MCF 10A (cell line): ENCODE measurements around the gene IPO9. TPM values are rescaled to one million over a fixed set of nuclear protein-coding genes. Genes with fewer than 3 reads are reported as not detected.

Source experiments
- BruUV-seq: library from RNA; stranded (reverse); fragments of 400-500 nt; replicated peaks from 2 replicates; lab custom pipeline; 2021; lab: Mats Ljungman, UMichigan
- CTCF ChIA-PET: fragments of 300-600 bp; sonication (Branson Sonifier 250); formaldehyde crosslinking; extraction: SDS; loops from one replicate; lab custom pipeline; 2021; ENCODE audit warnings: antibody characterized with exemption, inconsistent platforms; lab: Yijun Ruan, JAX
- POLR2A ChIA-PET: fragments of 300-600, 350-650 bp; sonication (Branson Sonifier 250); formaldehyde crosslinking; extraction: SDS; loops from one replicate; lab custom pipeline; 2020; ENCODE audit warnings: antibody characterized with exemption, inconsistent platforms; lab: Yijun Ruan, JAX
- DNase-seq: peaks from one replicate; pipeline ENCODE4 v3.0.0-alpha.2; 2018; ENCODE audit not compliant: unreplicated experiment
- H3K27ac Mint-ChIP-seq: one replicate; pipeline ENCODE4 v1.8.0; 2022; ENCODE audit warnings: mild to moderate bottlenecking, low read depth, mixed read lengths; ENCODE audit not compliant: unreplicated experiment
- H3K27me3 Mint-ChIP-seq: one replicate; pipeline ENCODE4 v1.8.0; 2022; ENCODE audit warnings: mixed read lengths; ENCODE audit not compliant: insufficient read depth, unreplicated experiment
- H3K36me3 Mint-ChIP-seq: one replicate; pipeline ENCODE4 v1.8.0; 2022; ENCODE audit warnings: mild to moderate bottlenecking, moderate library complexity, mixed read lengths; ENCODE audit not compliant: insufficient read depth, unreplicated experiment
- H3K4me1 Mint-ChIP-seq: one replicate; pipeline ENCODE4 v1.8.0; 2022; ENCODE audit warnings: mixed read lengths; ENCODE audit not compliant: insufficient read depth, unreplicated experiment
- H3K4me3 Mint-ChIP-seq: one replicate; pipeline ENCODE4 v1.8.0; 2022; ENCODE audit warnings: mild to moderate bottlenecking, moderate library complexity, mixed read lengths; ENCODE audit not compliant: unreplicated experiment
- H3K9me3 Mint-ChIP-seq: one replicate; pipeline ENCODE4 v1.8.0; 2022; ENCODE audit warnings: mixed read lengths; ENCODE audit not compliant: unreplicated experiment
- CTCF ChIP-seq: fragments of 200-600 bp; IDR thresholded peaks from one replicate; pipeline ENCODE4 v1.8.0; 2022; ENCODE audit warnings: antibody characterized with exemption, mild to moderate bottlenecking; ENCODE audit not compliant: unreplicated experiment
- intact Hi-C: fragments of 100-400 bp; cut with micrococcal nuclease; formaldehyde crosslinking; loops from 2 replicates; pipeline ENCODE4 v1.14.1; 2022
- total RNA-seq: library from RNA; stranded (reverse); gene quantifications from 2 replicates; pipeline ENCODE4 v1.2.3, GENCODE V29; 2022

The IPO9 gene
- total RNA-seq, 1 experiment from 2014 or later = 117 TPM

GRCh38 chr1:201876148-201876818, 47.3 kb downstream of the IPO9 start:
- no peaks in the 10 kb centered on the region for H3K27me3 Mint-ChIP-seq
- no peak for DNase-seq
- peak; percentile 44 for TF ChIP-seq CTCF
- BruUV-seq = TSS peak; percentile 11
- ChIA-PET CTCF (interaction anchor here (0.6 to 12.1 kb wide), 14 partner anchors 8 to 375 kb away, joined by 3 to 160 read pairs (median 6); no protein-coding TSS in a partner anchor), POLR2A (no interaction called here)
- H3K27ac Mint-ChIP-seq = peak overlapping the region; percentile 20
- H3K36me3 Mint-ChIP-seq = peaks cover 71% of the 10 kb centered on the region
- no peak overlapping the region for H3K4me3 Mint-ChIP-seq
- intact Hi-C loops = loop anchor here (1.0 to 5.0 kb wide), 3 partner anchors 47 to 345 kb away; partner anchors contain the start of gene IPO9
- H3K9me3 Mint-ChIP-seq = no peaks in the 10 kb centered on the region
- H3K4me1 Mint-ChIP-seq = peaks cover 6% of the 10 kb centered on the region

GRCh38 chr1:201877877-201878401, 49.0 kb downstream of the IPO9 start:
- H3K9me3 Mint-ChIP-seq = no peaks in the 10 kb centered on the region
- no TSS peak for BruUV-seq
- ChIA-PET CTCF (interaction anchor here (0.6 to 12.1 kb wide), 44 partner anchors 9 to 1911 kb away, joined by 3 to 160 read pairs (median 4); no protein-coding TSS in a partner anchor), POLR2A (interaction anchor here (0.6 to 2.5 kb wide), 14 partner anchors 9 to 167 kb away, joined by 3 to 15 read pairs (median 4); partner anchors contain the start of genes RNPEP and TIMM17A)
- peaks cover 21% of the 10 kb centered on the region for H3K4me1 Mint-ChIP-seq
- intact Hi-C loops = loop anchor here (1.0 to 5.0 kb wide), 3 partner anchors 18 to 239 kb away; no protein-coding TSS in a partner anchor
- peaks cover 55% of the 10 kb centered on the region for H3K36me3 Mint-ChIP-seq
- no peak overlapping the region for H3K4me3 Mint-ChIP-seq
- H3K27ac Mint-ChIP-seq = no peak overlapping the region
- DNase-seq = peak; percentile 85
- no peaks in the 10 kb centered on the region for H3K27me3 Mint-ChIP-seq
- peak; percentile 93 for TF ChIP-seq CTCF

- no peak for DNase-seq
- ChIA-PET CTCF (interaction anchor here (0.7 to 12.1 kb wide), 26 partner anchors 9 to 1257 kb away, joined by 3 to 162 read pairs (median 4); partner anchors contain the start of genes ELF3 and TIMM17A), POLR2A (interaction anchor here (0.7 to 6.1 kb wide), 15 partner anchors 8 to 1127 kb away, joined by 3 to 69 read pairs (median 4); partner anchors contain the start of genes IPO9 and TIMM17A)
- Mint-ChIP-seq H3K4me3 (no peak overlapping the region), H3K4me1 (peaks cover 48% of the 10 kb centered on the region), H3K27ac (peak overlapping the region; percentile 79), H3K9me3 (no peaks in the 10 kb centered on the region), H3K27me3 (no peaks in the 10 kb centered on the region), H3K36me3 (peaks cover 23% of the 10 kb centered on the region)
- no TSS peak for BruUV-seq
- intact Hi-C loops = loop anchor here (10.0 kb wide), 1 partner anchor 166 kb away; no protein-coding TSS in a partner anchor
- TF ChIP-seq CTCF = no peak
Observed at GRCh38 chr1:201880928-201881571, 52.1 kb downstream of the IPO9 start.
